Measurements from ENCODE around the gene SLC35E4.
A peak's percentile ranks its signal among the peaks of the same experiment; 100 is the strongest.
"Not testable (repeated sequence)": the region's sequence is repeated elsewhere in the genome, so short reads cannot be mapped to it uniquely, and the experiment has no call there.

Gene SLC35E4

DNA sequence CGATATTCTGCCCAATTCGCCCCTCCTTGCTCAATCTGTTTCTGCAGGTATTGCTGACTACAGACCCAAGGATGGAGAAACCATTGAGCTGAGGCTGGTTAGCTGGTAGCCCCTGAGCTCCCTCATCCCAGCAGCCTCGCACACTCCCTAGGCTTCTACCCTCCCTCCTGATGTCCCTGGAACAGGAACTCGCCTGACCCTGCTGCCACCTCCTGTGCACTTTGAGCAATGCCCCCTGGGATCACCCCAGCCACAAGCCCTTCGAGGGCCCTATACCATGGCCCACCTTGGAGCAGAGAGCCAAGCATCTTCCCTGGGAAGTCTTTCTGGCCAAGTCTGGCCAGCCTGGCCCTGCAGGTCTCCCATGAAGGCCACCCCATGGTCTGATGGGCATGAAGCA is 9.2 kb upstream of the SLC35E4 start:
- Mint-ChIP-seq H3K4me1 (ENCODE audit: low read depth) (peaks cover 8% of the 10 kb centered on the region), H3K4me3 (no peak overlapping the region), H3K27me3 (no peaks in the 10 kb centered on the region), H3K9me3 (no peaks in the 10 kb centered on the region), H3K27ac (peak overlapping the region; percentile 18), H3K36me3 (ENCODE audit: low read depth) (peaks cover 43% of the 10 kb centered on the region)
- intact Hi-C loops (cut with micrococcal nuclease), result no loop called here

DNA sequence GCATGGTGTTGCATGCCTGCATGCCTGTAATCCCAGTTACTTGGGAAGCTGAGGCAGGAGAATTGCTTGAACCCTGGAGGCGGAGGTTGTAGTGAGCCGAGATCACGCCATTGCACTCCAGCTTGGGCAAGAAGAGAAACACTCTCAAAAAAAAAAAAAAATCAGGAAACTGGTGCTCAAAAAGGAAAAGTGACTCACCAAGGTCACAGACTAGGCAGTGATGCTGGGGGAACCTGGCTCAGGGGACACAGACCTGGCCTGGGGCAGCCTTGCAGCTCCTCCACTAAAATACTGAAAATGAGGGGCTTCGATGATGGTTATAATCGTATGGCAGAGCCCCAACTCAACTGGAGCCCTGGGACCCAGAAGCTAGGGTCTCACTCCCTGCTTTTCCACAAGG is 8.1 kb upstream of the SLC35E4 start:
- Mint-ChIP-seq H3K4me3 (no peak overlapping the region), H3K9me3 (no peaks in the 10 kb centered on the region), H3K4me1 (ENCODE audit: low read depth) (peaks cover 8% of the 10 kb centered on the region), H3K27me3 (no peaks in the 10 kb centered on the region), H3K36me3 (ENCODE audit: low read depth) (peaks cover 33% of the 10 kb centered on the region), H3K27ac (no peak overlapping the region)
- intact Hi-C loops (cut with micrococcal nuclease), result no loop called here

DNA sequence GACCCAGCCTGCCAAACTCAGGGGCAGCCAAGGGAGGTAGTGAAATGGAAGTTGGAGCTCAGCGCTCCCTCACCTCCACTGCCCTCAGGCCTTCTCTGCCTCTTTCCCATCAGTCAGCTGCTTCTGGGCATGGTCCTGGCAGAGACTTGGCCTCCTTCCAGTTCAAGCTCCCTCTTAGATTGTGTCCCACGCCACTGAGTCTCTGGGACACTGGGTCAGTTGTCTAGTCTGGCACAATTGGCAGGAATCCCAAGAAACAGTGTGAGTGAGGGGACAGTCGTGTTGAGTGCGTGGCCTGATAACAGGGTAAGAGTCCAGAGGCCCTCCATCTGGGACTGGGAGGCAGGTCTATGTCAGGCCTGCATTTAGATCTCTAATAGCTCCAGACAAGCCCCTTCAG is 7.1 kb upstream of the SLC35E4 start:
- intact Hi-C loops (cut with micrococcal nuclease), result no loop called here
- Mint-ChIP-seq H3K27ac (no peak overlapping the region), H3K4me3 (no peak overlapping the region), H3K36me3 (ENCODE audit: low read depth) (peaks cover 24% of the 10 kb centered on the region), H3K9me3 (no peaks in the 10 kb centered on the region), H3K27me3 (no peaks in the 10 kb centered on the region), H3K4me1 (ENCODE audit: low read depth) (peaks cover 8% of the 10 kb centered on the region)

- H3K4me3 Mint-ChIP-seq, result not testable (repeated sequence)
These were observed 4.1 kb upstream of the SLC35E4 start for GRCh38 chr22:30631469-30631868.

DNA sequence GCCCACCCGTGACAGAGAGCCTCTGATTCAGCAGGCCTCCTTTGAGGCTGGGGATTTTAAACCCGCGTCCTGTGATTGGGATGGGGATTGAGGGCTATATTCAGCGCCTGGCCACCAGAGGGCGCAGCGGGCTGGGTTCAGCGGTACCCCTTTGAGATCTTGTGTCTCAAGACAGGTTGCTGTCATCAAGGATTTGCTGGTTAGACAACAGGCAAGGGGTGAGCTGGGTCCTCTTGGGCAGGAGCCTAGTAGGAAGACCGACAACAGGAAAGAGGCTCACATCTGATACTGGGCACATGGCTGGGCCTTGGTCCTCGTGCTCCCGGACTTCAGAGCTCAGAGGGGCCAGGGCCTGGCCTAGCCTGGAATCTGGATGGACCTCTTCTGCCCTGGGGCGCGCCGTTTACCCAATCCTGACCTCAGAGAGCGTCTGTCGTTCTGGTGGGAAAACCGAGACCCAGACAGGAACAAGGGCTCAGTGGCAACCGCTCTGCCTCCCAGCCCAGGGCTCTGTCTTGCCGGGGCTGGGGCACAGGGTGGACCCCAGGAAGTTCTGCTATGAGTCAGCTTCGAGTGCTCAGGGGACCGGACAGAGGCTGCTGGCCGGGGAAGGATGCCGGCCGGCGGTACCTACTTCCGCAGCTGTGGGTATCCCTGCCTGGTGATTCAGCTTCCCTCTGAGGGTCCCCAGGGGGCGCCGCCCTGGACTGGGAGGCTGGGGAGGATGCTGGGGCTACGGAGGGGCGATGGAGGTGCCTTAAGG is 929 bp upstream of the SLC35E4 start:
- H3K27me3 Mint-ChIP-seq, result peaks cover 2% of the 10 kb centered on the region
- peak overlapping the region; percentile 67 for H3K27ac Mint-ChIP-seq
- peak overlapping the region; percentile 75 for H3K4me3 Mint-ChIP-seq
- H3K9me3 Mint-ChIP-seq, result no peaks in the 10 kb centered on the region
- H3K4me1 Mint-ChIP-seq (ENCODE audit: low read depth), result peaks cover 41% of the 10 kb centered on the region
- no peaks in the 10 kb centered on the region for H3K36me3 Mint-ChIP-seq (ENCODE audit: low read depth)
- intact Hi-C loops (cut with micrococcal nuclease), result loop anchor here (1.0 to 10.0 kb wide), 3 partner anchors 60 to 290 kb away; partner anchors contain the start of gene OSBP2

More at GRCh38 chr22:30631469-30631868, 4.1 kb upstream of the SLC35E4 start:
- H3K27me3 Mint-ChIP-seq; H3K36me3 Mint-ChIP-seq (ENCODE audit: low read depth); H3K9me3 Mint-ChIP-seq; H3K27ac Mint-ChIP-seq: not testable (repeated sequence)
- intact Hi-C loops (cut with micrococcal nuclease), result loop anchor here (10.0 kb wide), 2 partner anchors 63 to 293 kb away; partner anchors contain the start of gene OSBP2
- peaks cover 29% of the 10 kb centered on the region for H3K4me1 Mint-ChIP-seq (ENCODE audit: low read depth)

- peaks cover 2% of the 10 kb centered on the region for H3K27me3 Mint-ChIP-seq
- H3K36me3 Mint-ChIP-seq (ENCODE audit: low read depth), result no peaks in the 10 kb centered on the region
- H3K4me1 Mint-ChIP-seq (ENCODE audit: low read depth), result peaks cover 41% of the 10 kb centered on the region
- H3K4me3 Mint-ChIP-seq, result peak overlapping the region; percentile 75
- H3K9me3 Mint-ChIP-seq, result no peaks in the 10 kb centered on the region
- intact Hi-C loops (cut with micrococcal nuclease), result loop anchor here (10.0 kb wide), 2 partner anchors 58 to 288 kb away; partner anchors contain the start of gene OSBP2
- H3K27ac Mint-ChIP-seq, result peak overlapping the region; percentile 67
These were observed 871 bp downstream of the SLC35E4 start for GRCh38 chr22:30636226-30637077.

GRCh38 chr22:30637701-30638114 is 2.1 kb downstream of the SLC35E4 start:
- intact Hi-C loops (cut with micrococcal nuclease), result loop anchor here (10.0 kb wide), 2 partner anchors 57 to 287 kb away; partner anchors contain the start of gene OSBP2
- Mint-ChIP-seq H3K9me3 (no peaks in the 10 kb centered on the region), H3K36me3 (ENCODE audit: low read depth) (no peaks in the 10 kb centered on the region), H3K27ac (no peak overlapping the region), H3K27me3 (peaks cover 2% of the 10 kb centered on the region), H3K4me3 (no peak overlapping the region), H3K4me1 (ENCODE audit: low read depth) (peaks cover 41% of the 10 kb centered on the region)

GRCh38 chr22:30640361-30640760 is 4.8 kb downstream of the SLC35E4 start:
- Mint-ChIP-seq H3K36me3 (ENCODE audit: low read depth) (no peaks in the 10 kb centered on the region), H3K27ac (no peak overlapping the region), H3K4me3 (no peak overlapping the region), H3K9me3 (no peaks in the 10 kb centered on the region), H3K27me3 (peaks cover 2% of the 10 kb centered on the region), H3K4me1 (ENCODE audit: low read depth) (peaks cover 40% of the 10 kb centered on the region)
- intact Hi-C loops (cut with micrococcal nuclease), result no loop called here

DNA sequence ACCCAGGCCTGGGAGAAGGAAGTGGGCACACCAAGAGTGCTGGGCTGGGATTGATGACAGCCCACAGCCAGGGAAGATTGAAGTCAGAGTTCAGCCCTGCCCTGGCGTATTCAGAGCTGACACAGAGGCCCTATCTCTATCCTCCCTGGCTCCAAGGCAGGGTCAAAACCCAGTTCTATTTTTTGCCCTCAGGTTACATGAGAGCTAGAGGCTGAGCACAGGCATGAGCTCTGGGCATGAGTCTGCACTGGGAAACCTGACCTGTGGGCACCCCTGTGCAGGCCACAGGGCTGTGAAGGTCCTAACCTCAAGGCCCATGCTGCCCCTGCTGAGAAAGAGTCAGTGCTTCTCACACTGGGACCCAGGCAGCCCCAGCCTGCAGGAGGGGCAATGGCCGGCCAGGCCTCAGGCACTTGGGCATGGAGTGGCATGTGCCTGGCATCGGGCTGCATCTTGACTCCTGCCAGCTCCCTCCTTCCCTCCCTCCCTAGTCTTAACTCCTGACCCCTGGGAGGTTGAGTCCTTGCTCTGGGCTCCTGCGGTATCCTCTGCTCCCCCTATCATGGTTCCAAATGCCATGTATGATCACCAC is 5.4 kb downstream of the SLC35E4 start:
- intact Hi-C loops (cut with micrococcal nuclease), result no loop called here
- H3K9me3 Mint-ChIP-seq, result no peaks in the 10 kb centered on the region
- peaks cover 34% of the 10 kb centered on the region for H3K4me1 Mint-ChIP-seq (ENCODE audit: low read depth)
- H3K36me3 Mint-ChIP-seq (ENCODE audit: low read depth), result no peaks in the 10 kb centered on the region
- no peak overlapping the region for H3K4me3 Mint-ChIP-seq
- H3K27ac Mint-ChIP-seq, result no peak overlapping the region
- peaks cover 2% of the 10 kb centered on the region for H3K27me3 Mint-ChIP-seq

DNA sequence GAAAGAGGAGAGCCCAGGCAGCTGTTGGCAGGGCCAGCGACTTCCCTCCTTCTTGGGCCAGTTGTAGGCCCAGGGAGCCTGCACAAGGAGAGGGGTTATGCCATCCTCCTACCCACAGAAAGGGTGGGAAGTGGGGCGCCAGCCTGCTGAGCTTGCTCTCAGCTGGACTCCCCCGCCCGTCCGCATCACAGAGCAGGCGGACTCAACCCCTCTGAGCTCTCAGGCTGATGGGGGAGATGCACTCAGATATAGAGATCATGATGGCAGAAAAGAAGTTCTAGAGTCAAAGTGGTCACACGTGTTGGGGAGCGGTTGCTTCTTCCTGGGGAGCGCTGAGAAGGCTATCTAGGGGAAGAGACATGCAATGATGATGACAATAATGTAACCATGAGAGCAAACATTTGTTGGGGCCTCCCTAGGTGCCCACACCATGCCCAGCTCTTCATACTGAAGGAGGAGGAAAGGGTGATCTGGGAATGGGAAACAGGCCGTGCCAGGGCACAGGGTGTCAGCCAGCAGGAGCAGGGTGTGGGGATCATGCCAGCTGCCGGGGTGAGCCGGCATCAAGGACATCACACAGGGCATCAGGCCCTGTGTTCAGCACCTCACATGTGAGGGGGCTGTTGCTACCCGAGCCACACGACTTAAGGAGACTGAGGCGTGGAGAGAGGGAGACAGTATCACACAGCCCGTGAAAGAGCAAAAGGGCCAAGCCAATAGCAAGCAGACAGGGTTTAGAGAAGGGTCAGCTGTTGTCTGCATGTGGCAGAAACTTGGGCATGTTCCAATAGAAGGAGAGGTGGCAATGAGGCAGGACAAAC is 7.7 kb downstream of the SLC35E4 start:
- Mint-ChIP-seq H3K9me3 (no peaks in the 10 kb centered on the region), H3K4me3 (no peak overlapping the region), H3K27me3 (no peaks in the 10 kb centered on the region), H3K4me1 (ENCODE audit: low read depth) (peaks cover 21% of the 10 kb centered on the region), H3K36me3 (ENCODE audit: low read depth) (no peaks in the 10 kb centered on the region), H3K27ac (no peak overlapping the region)
- intact Hi-C loops (cut with micrococcal nuclease), result no loop called here

DNA sequence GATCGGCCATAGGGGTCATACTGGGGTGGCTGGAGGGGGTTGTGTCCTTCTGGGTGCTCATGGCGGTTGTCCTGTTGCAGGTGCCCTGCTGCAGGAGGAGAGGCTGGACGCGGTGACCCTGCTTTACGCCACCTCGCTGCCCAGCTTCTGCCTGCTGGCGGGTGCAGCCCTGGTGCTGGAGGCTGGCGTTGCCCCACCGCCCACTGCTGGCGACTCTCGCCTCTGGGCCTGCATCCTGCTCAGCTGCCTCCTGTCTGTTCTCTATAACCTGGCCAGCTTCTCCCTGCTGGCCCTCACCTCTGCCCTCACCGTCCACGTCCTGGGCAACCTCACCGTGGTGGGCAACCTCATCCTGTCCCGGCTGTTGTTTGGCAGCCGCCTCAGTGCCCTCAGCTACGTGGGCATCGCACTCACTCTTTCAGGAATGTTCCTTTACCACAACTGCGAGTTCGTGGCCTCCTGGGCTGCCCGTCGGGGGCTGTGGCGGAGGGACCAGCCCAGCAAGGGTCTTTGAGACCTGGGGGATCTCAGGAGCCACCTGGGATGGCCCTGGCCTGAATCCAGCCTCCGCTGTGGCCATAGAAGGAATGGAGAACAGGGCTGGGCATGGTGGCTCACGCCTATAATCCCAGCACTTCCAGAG is 11.1 kb downstream of the SLC35E4 start:
- no peaks in the 10 kb centered on the region for H3K9me3 Mint-ChIP-seq

DNA sequence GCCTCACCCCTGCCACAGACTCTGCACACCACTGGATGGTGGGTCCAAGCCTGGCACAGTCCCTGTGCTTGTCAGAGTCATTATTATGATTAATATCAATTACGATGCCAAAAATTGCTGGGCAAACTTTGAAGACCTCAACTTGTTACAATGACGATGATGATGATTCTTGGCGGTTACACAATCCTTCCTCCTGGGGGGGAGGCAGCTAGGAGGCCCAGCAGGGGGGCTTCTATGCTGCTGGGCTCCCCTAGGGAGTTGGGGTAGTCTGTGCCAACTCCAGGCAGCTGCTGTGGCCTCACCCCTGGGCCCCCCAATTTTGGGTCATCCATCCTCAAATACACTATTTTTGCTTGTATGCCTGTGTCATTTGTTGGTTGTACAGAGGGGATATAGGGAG is 12.0 kb downstream of the SLC35E4 start:
- no peaks in the 10 kb centered on the region for H3K36me3 Mint-ChIP-seq (ENCODE audit: low read depth)
- H3K27ac Mint-ChIP-seq, result no peak overlapping the region

More for the DNA sequence above, 11.1 kb downstream of the SLC35E4 start:
- no peak overlapping the region for H3K4me3 Mint-ChIP-seq
- peaks cover 39% of the 10 kb centered on the region for H3K4me1 Mint-ChIP-seq (ENCODE audit: low read depth)
- no peak overlapping the region for H3K27ac Mint-ChIP-seq
- intact Hi-C loops (cut with micrococcal nuclease), result no loop called here
- no peaks in the 10 kb centered on the region for H3K36me3 Mint-ChIP-seq (ENCODE audit: low read depth)
- no peaks in the 10 kb centered on the region for H3K27me3 Mint-ChIP-seq

GRCh38 chr22:30648825-30649224 is 13.2 kb downstream of the SLC35E4 start:
- Mint-ChIP-seq H3K4me1 (ENCODE audit: low read depth) (peaks cover 40% of the 10 kb centered on the region), H3K27ac (no peak overlapping the region)

More for the DNA sequence above, 12.0 kb downstream of the SLC35E4 start:
- H3K9me3 Mint-ChIP-seq, result no peaks in the 10 kb centered on the region
- no peak overlapping the region for H3K4me3 Mint-ChIP-seq
- intact Hi-C loops (cut with micrococcal nuclease), result no loop called here
- H3K4me1 Mint-ChIP-seq (ENCODE audit: low read depth), result peaks cover 44% of the 10 kb centered on the region
- no peaks in the 10 kb centered on the region for H3K27me3 Mint-ChIP-seq

More at GRCh38 chr22:30648825-30649224, 13.2 kb downstream of the SLC35E4 start:
- intact Hi-C loops (cut with micrococcal nuclease), result no loop called here
- no peaks in the 10 kb centered on the region for H3K9me3 Mint-ChIP-seq
- no peaks in the 10 kb centered on the region for H3K36me3 Mint-ChIP-seq (ENCODE audit: low read depth)
- no peak overlapping the region for H3K4me3 Mint-ChIP-seq
- H3K27me3 Mint-ChIP-seq, result no peaks in the 10 kb centered on the region
